GM06990 (cell line): ENCODE results near the gene TMC1.

Source experiments
- DNase-seq: peaks from one replicate; pipeline ENCODE4 v3.0.0-alpha.2; 2011; ENCODE audit not compliant: insufficient read length; ENCODE audit errors: extremely low read depth
- H3K27me3 ChIP-seq: replicated peaks from 2 replicates; pipeline ENCODE4 v1.6.0; 2011; ENCODE audit warnings: low read length; ENCODE audit not compliant: control insufficient read depth, insufficient read depth
- H3K36me3 ChIP-seq: 2 replicates; pipeline ENCODE4 v1.5.1; 2011; ENCODE audit warnings: low read length; ENCODE audit not compliant: control insufficient read depth, insufficient read depth
- H3K4me3 ChIP-seq: replicated peaks from 2 replicates; pipeline ENCODE4 v1.5.1; 2011; ENCODE audit warnings: low read depth, mild to moderate bottlenecking, control low read depth, low read length
- CTCF ChIP-seq: IDR thresholded peaks from 2 replicates; pipeline ENCODE4 v1.5.1; 2011; ENCODE audit warnings: low read length, control low read depth, mild to moderate bottlenecking, inconsistent platforms; ENCODE audit not compliant: insufficient read depth, poor library complexity, severe bottlenecking

The TMC1 gene

DNA sequence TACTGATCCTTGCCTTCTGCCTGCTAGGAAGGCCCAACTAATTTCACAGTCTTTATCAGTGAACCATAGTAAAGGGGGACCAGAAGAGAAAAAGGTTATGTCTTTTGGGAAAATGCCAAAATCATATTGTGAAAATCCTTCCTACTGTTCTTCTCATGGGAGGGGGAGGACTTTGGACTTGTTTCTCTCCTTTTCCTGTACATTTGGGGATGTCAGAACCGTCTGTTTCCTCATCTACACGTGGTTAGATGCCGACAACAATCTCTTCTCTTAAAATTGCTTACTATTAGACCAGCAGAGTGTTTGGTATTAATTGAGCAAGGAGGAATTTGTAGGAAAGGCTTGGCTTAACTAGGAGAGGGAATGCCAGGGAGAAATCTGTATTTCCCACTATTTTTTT lies 77.2 kb downstream of the TMC1 start:
- Histone ChIP-seq H3K36me3 (no peaks in the 10 kb centered on the region), H3K27me3 (no peaks in the 10 kb centered on the region), H3K4me3 (no peak overlapping the region)
- TF ChIP-seq CTCF = no peak
- DNase-seq = no peak

DNA sequence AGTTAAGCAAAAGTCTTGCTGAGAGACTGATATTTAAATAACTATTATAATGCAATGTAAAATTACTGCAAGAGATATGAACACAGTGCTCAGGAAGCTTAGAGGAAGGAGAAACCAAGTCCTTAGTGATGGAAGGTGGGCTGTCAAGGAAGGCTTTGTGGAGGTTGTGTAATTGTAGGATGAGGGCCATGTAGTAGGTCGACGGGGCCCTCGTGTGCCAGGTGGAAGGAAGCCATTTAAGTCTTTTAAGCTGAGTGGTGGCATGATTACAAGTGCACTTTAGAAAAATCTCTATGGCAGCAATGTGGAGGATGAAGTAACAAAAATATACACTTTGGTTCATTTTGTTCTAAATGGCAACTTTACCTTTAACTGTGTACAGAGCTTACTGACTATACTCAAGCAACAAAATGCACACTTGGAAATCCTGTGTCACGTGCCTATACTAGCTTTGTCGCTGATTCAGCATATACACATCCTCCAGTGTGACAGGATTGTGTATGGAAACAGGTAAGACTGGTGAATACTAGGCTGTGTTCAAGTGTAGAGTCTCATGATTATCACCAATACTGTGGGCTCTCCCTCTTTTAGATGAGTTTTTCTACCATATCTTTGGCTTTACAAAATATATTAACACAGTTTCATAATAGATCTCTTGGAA lies 78.6 kb downstream of the TMC1 start:
- no peaks in the 10 kb centered on the region for H3K27me3 ChIP-seq
- no peak for TF ChIP-seq CTCF
- H3K4me3 ChIP-seq = no peak overlapping the region
- no peaks in the 10 kb centered on the region for H3K36me3 ChIP-seq
- DNase-seq = no peak

GRCh38 chr9:72600671-72601070 lies 79.3 kb downstream of the TMC1 start:
- no peak overlapping the region for H3K4me3 ChIP-seq
- H3K27me3 ChIP-seq = no peaks in the 10 kb centered on the region
- no peaks in the 10 kb centered on the region for H3K36me3 ChIP-seq
- no peak for TF ChIP-seq CTCF
- no peak for DNase-seq

DNA sequence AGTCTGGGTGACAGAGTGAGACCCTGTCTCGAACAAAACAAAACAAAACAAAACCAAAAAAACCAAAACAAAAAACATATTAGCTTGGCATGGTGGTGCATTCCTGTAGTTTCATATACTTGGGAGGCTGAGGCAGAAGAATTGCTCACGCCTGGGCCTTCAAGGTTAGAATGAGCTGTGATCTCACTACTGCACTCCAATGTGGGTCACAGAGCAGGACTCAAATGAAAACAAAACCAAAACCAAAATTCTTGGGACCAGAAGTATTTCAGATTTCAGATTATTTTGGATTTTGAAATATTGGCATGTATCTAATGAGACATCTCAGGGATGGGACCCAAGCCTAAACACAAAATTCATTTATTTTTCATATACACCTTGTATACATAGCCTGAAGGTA lies 80.2 kb downstream of the TMC1 start:
- Histone ChIP-seq H3K4me3 (no peak overlapping the region), H3K36me3 (no peaks in the 10 kb centered on the region), H3K27me3 (no peaks in the 10 kb centered on the region)
- no peak for DNase-seq
- no peak for TF ChIP-seq CTCF

DNA sequence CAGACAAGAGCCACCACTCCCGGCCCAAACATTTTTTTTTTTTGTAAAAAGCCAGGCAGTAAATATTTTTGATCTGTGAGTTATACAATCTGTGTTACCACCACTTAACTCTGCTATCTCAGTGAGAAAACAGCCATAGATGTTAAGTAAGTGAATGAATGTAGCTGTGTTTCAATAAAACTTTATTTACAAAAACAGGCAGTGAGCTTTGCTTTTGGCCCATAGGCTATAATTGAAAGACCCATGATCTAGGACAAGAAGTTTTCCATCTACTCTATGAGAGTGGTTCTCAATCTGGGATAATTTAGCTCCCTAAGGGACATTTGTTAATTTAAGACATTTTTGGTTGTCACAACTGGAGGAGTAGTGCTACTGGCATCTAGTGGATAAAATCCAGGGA lies 91.0 kb downstream of the TMC1 start:
- TF ChIP-seq CTCF = no peak
- DNase-seq = no peak
- no peak overlapping the region for H3K4me3 ChIP-seq
- no peaks in the 10 kb centered on the region for H3K27me3 ChIP-seq
- H3K36me3 ChIP-seq = no peaks in the 10 kb centered on the region

DNA sequence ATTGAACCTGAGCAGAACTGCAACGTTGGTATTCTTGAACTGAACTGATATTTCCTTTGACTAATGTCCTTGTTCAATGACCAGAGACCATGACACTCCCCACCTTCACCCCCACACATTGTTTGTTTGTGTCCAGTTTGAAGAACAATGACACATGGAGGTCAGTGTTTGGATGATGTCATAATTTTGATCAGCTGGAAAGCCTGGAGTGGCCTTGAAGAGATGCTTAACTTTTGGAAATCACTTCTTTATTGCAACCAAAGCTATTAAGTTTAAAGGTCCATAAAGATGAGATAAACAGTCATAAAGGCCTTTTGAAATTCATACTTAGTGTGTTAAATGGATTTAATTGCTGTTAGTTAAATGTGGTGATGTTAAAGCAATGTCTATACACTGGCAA lies 92.7 kb downstream of the TMC1 start:
- Histone ChIP-seq H3K27me3 (no peaks in the 10 kb centered on the region), H3K4me3 (no peak overlapping the region), H3K36me3 (no peaks in the 10 kb centered on the region)
- TF ChIP-seq CTCF = no peak
- no peak for DNase-seq
